H9 (cell line): Measurements from ENCODE around the gene EHD4. TPM values are rescaled to one million over a fixed set of nuclear protein-coding genes. Genes with fewer than 3 reads are reported as not detected.

Experiments
- DNase-seq: peaks from one replicate; pipeline ENCODE4 v3.0.0-alpha.2; 2017
- H2AFZ ChIP-seq: one replicate; pipeline ENCODE4 v1.6.1; 2013; ENCODE audit warnings: mild to moderate bottlenecking, low read length, control low read depth, moderate library complexity
- H2AK5ac ChIP-seq: 2 replicates; pipeline ENCODE4 v1.6.1; 2013; ENCODE audit warnings: low read length, control low read depth, mixed read lengths; ENCODE audit not compliant: insufficient read length
- H2BK120ac ChIP-seq: one replicate; pipeline ENCODE4 v1.6.1; 2013; ENCODE audit warnings: low read depth, mild to moderate bottlenecking, low read length, control low read depth, inconsistent platforms; ENCODE audit not compliant: poor library complexity, severe bottlenecking
- H2BK12ac ChIP-seq: 2 replicates; pipeline ENCODE4 v1.6.1; 2013; ENCODE audit warnings: low read length, control low read depth, mixed read lengths, low read depth; ENCODE audit not compliant: insufficient read length
- H2BK15ac ChIP-seq: 2 replicates; pipeline ENCODE4 v1.6.1; 2013; ENCODE audit warnings: low read depth, low read length, control low read depth
- H2BK20ac ChIP-seq: one replicate; pipeline ENCODE4 v1.6.1; 2013; ENCODE audit warnings: low read depth, mild to moderate bottlenecking, low read length, control low read depth, inconsistent platforms; ENCODE audit not compliant: poor library complexity, severe bottlenecking
- H2BK5ac ChIP-seq: 2 replicates; pipeline ENCODE4 v1.6.1; 2013; ENCODE audit warnings: low read length, control low read depth, mixed read lengths; ENCODE audit not compliant: insufficient read length
- H3K14ac ChIP-seq: 2 replicates; pipeline ENCODE4 v1.6.1; 2013; ENCODE audit warnings: low read length, control low read depth; ENCODE audit not compliant: insufficient read depth
- H3K18ac ChIP-seq: 2 replicates; pipeline ENCODE4 v1.6.1; 2013; ENCODE audit warnings: low read depth, mild to moderate bottlenecking, mixed read lengths, low read length, control low read depth; ENCODE audit not compliant: insufficient read length
- H3K23ac ChIP-seq: 2 replicates; pipeline ENCODE4 v1.6.1; 2013; ENCODE audit warnings: low read length, control low read depth, mixed read lengths, low read depth; ENCODE audit not compliant: insufficient read length
- H3K23me2 ChIP-seq: 2 replicates; pipeline ENCODE4 v1.6.1; 2013; ENCODE audit warnings: low read depth, mild to moderate bottlenecking, mixed read lengths, low read length, control low read depth; ENCODE audit not compliant: insufficient read length, poor library complexity, severe bottlenecking
- H3K27ac ChIP-seq: 2 replicates; pipeline ENCODE4 v1.5.1; 2013; ENCODE audit warnings: low read length, control low read depth, mixed read lengths, low read depth; ENCODE audit not compliant: insufficient read length
- H3K27me3 ChIP-seq: 2 replicates; pipeline ENCODE4 v1.6.1; 2013; ENCODE audit warnings: low read length, control low read depth, inconsistent platforms; ENCODE audit not compliant: insufficient read depth
- H3K4ac ChIP-seq: 2 replicates; pipeline ENCODE4 v1.6.1; 2013; ENCODE audit warnings: low read depth, mild to moderate bottlenecking, control low read depth, inconsistent platforms, low read length, moderate library complexity
- H3K4me1 ChIP-seq: 2 replicates; pipeline ENCODE4 v1.6.1; 2013; ENCODE audit warnings: low read length, control low read depth, inconsistent platforms; ENCODE audit not compliant: insufficient read depth
- H3K4me2 ChIP-seq: 2 replicates; pipeline ENCODE4 v1.6.1; 2013; ENCODE audit warnings: low read length, control low read depth, mixed read lengths; ENCODE audit not compliant: insufficient read length, insufficient read depth
- H3K56ac ChIP-seq: 2 replicates; pipeline ENCODE4 v1.6.1; 2013; ENCODE audit warnings: low read depth, mild to moderate bottlenecking, mixed read lengths, low read length, control low read depth; ENCODE audit not compliant: insufficient read length
- H3K79me1 ChIP-seq: 2 replicates; pipeline ENCODE4 v1.6.1; 2013; ENCODE audit warnings: low read depth, mild to moderate bottlenecking, moderate library complexity, low read length, control low read depth, inconsistent platforms; ENCODE audit not compliant: insufficient read depth, poor library complexity, severe bottlenecking
- H3K79me2 ChIP-seq: 2 replicates; pipeline ENCODE4 v1.6.1; 2013; ENCODE audit warnings: low read length, control low read depth, inconsistent platforms; ENCODE audit not compliant: insufficient read depth
- H3K9ac ChIP-seq: 2 replicates; pipeline ENCODE4 v1.6.1; 2013; ENCODE audit warnings: low read length, control low read depth, mixed read lengths; ENCODE audit not compliant: insufficient read length; ENCODE audit errors: extremely low read depth
- H3K9me3 ChIP-seq: one replicate; pipeline ENCODE4 v1.6.1; 2013; ENCODE audit warnings: low read depth, low read length, inconsistent platforms; ENCODE audit not compliant: control insufficient read depth
- H3T11ph ChIP-seq: one replicate; pipeline ENCODE4 v1.6.1; 2013; ENCODE audit warnings: mild to moderate bottlenecking, low read length, control low read depth, inconsistent platforms
- H4K20me1 ChIP-seq: one replicate; pipeline ENCODE4 v1.6.1; 2013; ENCODE audit not compliant: control insufficient read depth, insufficient read length, insufficient read depth
- H4K5ac ChIP-seq: 2 replicates; pipeline ENCODE4 v1.6.1; 2013; ENCODE audit warnings: low read depth, mild to moderate bottlenecking, mixed read lengths, low read length, control low read depth; ENCODE audit not compliant: insufficient read length
- H4K8ac ChIP-seq: replicated peaks from 2 replicates; pipeline ENCODE4 v1.6.1; 2013; ENCODE audit warnings: low read length, control low read depth, mixed read lengths, low read depth; ENCODE audit not compliant: insufficient read length
- H4K91ac ChIP-seq: 2 replicates; pipeline ENCODE4 v1.6.1; 2013; ENCODE audit warnings: low read depth, mild to moderate bottlenecking, moderate library complexity, mixed read lengths, low read length, control low read depth; ENCODE audit not compliant: insufficient read length
- H3K27ac Mint-ChIP-seq, 3 experiments: 2 replicates in 2 of 3; 3 replicates in 1 of 3; pipeline ENCODE4 v1.8.0; 2020 to 2021; ENCODE audit warnings: mixed read lengths in 3 of 3, mild to moderate bottlenecking in 1 of 3, moderate library complexity in 1 of 3
- H3K27me3 Mint-ChIP-seq: 2 replicates; pipeline ENCODE4 v1.8.0; 2021; ENCODE audit warnings: low read depth, mild to moderate bottlenecking, moderate library complexity, mixed read lengths
- H3K36me3 Mint-ChIP-seq, 3 experiments: 2 replicates in 2 of 3; 3 replicates in 1 of 3; pipeline ENCODE4 v1.8.0; 2020 to 2021; ENCODE audit warnings: low read depth in 3 of 3, mixed read lengths in 3 of 3; ENCODE audit not compliant: insufficient read depth in 1 of 3
- H3K4me1 Mint-ChIP-seq, 2 experiments: 2 replicates each; pipeline ENCODE4 v1.8.0; 2020; ENCODE audit warnings: mixed read lengths in 2 of 2
- H3K4me3 Mint-ChIP-seq, 2 experiments: 2 replicates in 1 of 2; 3 replicates in 1 of 2; pipeline ENCODE4 v1.8.0; 2020 to 2021; ENCODE audit warnings: mild to moderate bottlenecking in 2 of 2, mixed read lengths in 2 of 2, moderate library complexity in 1 of 2
- H3K9me3 Mint-ChIP-seq, 2 experiments: 2 replicates in 1 of 2; 3 replicates in 1 of 2; pipeline ENCODE4 v1.8.0; 2020; ENCODE audit warnings: mild to moderate bottlenecking in 2 of 2, mixed read lengths in 2 of 2, moderate library complexity in 1 of 2
- WGBS: extraction: QIAGEN DNeasy Blood & Tissue Kit; methylation state at CpG from one replicate; pipeline ENCODE4 v1.1.7; 2013; ENCODE audit warnings: missing lambda C conversion rate, low lambda C conversion rate, mixed read lengths; ENCODE audit not compliant: insufficient read length; ENCODE audit errors: extremely low coverage; 5-methylcytosine and 5-hydroxymethylcytosine counted together
- total RNA-seq: library from RNA; stranded (reverse); gene quantifications from 2 replicates; pipeline ENCODE4 v1.2.1, GENCODE V29; 2021
- TF ChIP-seq, protein P1 (sequence below): fragments of 200-600 bp; sonication (generic); conservative IDR thresholded peaks from 3 replicates; pipeline ENCODE4 v1.8.0; 2021; ENCODE audit warnings: antibody characterized with exemption, mild to moderate bottlenecking

Gene EHD4
- total RNA-seq, 1 experiment from 2014 or later: 22.9 TPM

DNA sequence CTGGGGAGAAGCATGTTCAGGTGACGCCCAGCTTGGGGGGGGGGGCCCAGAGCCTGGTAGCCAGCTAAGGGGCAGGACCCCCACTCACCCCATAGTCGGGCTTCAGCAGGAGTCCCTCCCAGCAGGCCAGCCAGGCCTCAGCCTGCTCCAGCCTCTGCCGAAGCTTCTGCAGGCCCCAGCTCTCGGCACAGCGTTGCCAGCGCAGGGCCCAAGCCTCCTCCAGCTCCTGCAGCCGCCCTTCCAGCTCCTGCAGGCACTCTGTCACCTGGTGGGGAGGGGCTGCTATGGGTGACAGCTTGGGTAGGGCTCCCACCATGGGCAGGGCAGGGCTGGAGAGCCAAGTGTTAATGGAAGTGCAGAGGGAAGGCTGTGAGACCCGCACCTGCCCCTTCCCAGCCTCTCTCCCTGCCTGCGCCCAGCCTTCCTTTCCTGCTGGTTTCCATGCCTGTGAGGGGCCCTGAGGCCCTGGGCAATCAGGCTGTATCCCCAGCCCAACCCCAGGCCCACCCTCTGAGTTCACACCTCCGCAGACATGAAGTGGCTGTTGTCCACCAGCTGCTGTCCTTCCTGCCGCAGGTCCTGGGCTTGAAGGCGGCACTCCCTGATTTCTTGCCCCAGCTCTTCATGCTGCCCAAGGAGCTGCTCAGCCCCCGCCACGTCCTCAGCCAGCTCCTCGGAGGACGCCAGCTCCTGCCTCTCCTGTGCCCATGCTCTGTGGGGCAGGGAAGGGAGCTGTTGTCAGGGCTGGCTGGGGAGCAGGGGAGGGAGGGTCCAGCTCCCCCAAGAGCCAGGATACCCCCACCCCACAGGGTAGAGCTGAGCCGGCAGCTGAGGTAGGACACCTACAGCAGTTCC lies 119.4 kb downstream of the EHD4 start:
- Histone ChIP-seq H3K4me2 (no peak overlapping the region), H3K23ac (no peak overlapping the region)
- H3K9me3 Mint-ChIP-seq: no peaks in the 10 kb centered on the region

More for the DNA sequence above, 119.4 kb downstream of the EHD4 start:
- no peak overlapping the region for H2BK15ac ChIP-seq
- H3K27ac Mint-ChIP-seq: no peak overlapping the region
- peaks cover 1 to 7% (median 7%) of the 10 kb centered on the region in 3 experiments; a peak in 6 of 7 replicates for H3K36me3 Mint-ChIP-seq
- H4K8ac ChIP-seq: no peak overlapping the region
- H2AK5ac ChIP-seq: no peak overlapping the region
- no peak overlapping the region for H2BK5ac ChIP-seq
- no peak overlapping the region for H3K56ac ChIP-seq
- H2AFZ ChIP-seq: no peak overlapping the region
- no peaks in the 10 kb centered on the region for H3K9me3 ChIP-seq
- H3K79me2 ChIP-seq: no peaks in the 10 kb centered on the region
- no peak for DNase-seq
- no peak overlapping the region for H3K9ac ChIP-seq
- H3K4me1 ChIP-seq: no peaks in the 10 kb centered on the region
- no peak overlapping the region for H3K18ac ChIP-seq
- TF ChIP-seq, protein P1, sequence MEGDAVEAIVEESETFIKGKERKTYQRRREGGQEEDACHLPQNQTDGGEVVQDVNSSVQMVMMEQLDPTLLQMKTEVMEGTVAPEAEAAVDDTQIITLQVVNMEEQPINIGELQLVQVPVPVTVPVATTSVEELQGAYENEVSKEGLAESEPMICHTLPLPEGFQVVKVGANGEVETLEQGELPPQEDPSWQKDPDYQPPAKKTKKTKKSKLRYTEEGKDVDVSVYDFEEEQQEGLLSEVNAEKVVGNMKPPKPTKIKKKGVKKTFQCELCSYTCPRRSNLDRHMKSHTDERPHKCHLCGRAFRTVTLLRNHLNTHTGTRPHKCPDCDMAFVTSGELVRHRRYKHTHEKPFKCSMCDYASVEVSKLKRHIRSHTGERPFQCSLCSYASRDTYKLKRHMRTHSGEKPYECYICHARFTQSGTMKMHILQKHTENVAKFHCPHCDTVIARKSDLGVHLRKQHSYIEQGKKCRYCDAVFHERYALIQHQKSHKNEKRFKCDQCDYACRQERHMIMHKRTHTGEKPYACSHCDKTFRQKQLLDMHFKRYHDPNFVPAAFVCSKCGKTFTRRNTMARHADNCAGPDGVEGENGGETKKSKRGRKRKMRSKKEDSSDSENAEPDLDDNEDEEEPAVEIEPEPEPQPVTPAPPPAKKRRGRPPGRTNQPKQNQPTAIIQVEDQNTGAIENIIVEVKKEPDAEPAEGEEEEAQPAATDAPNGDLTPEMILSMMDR: no peak
- H2BK20ac ChIP-seq: no peak overlapping the region
- H3K4me3 Mint-ChIP-seq: no peak overlapping the region
- no peak overlapping the region for H2BK120ac ChIP-seq
- H3K4ac ChIP-seq: no peak overlapping the region
- no CpG with 5 or more reads among the region's 17 CpGs for WGBS
- H3K4me1 Mint-ChIP-seq: peaks cover 8 to 16% of the 10 kb centered on the region in 2 experiments
- no peaks in the 10 kb centered on the region for H3K79me1 ChIP-seq
- no peak overlapping the region for H3T11ph ChIP-seq
- H2BK12ac ChIP-seq: no peak overlapping the region
- H4K91ac ChIP-seq: no peak overlapping the region
- H3K23me2 ChIP-seq: peaks cover 3% of the 10 kb centered on the region
- H3K14ac ChIP-seq: no peak overlapping the region; the same call in 1 of the 2 replicates
- H3K27me3 Mint-ChIP-seq: peaks cover 3% of the 10 kb centered on the region
- no peak overlapping the region for H3K27ac ChIP-seq
- no peaks in the 10 kb centered on the region for H3K27me3 ChIP-seq
- no peaks in the 10 kb centered on the region for H4K20me1 ChIP-seq
- no peak overlapping the region for H4K5ac ChIP-seq
